GM18505 (cell line): ENCODE results near the gene SENP6.

Source experiments
- ATAC-seq: cut with Tn5 transposase; IDR thresholded peaks from one replicate; pipeline ENCODE4 v1.9.1; 2021; ENCODE audit not compliant: unreplicated experiment
- POLR2A ChIP-seq: IDR thresholded peaks from 4 replicates; pipeline ENCODE4 v1.6.1; 2011; ENCODE audit warnings: borderline replicate concordance; ENCODE audit not compliant: insufficient read depth, insufficient read length; ENCODE audit errors: extremely low read depth

The SENP6 gene

DNA sequence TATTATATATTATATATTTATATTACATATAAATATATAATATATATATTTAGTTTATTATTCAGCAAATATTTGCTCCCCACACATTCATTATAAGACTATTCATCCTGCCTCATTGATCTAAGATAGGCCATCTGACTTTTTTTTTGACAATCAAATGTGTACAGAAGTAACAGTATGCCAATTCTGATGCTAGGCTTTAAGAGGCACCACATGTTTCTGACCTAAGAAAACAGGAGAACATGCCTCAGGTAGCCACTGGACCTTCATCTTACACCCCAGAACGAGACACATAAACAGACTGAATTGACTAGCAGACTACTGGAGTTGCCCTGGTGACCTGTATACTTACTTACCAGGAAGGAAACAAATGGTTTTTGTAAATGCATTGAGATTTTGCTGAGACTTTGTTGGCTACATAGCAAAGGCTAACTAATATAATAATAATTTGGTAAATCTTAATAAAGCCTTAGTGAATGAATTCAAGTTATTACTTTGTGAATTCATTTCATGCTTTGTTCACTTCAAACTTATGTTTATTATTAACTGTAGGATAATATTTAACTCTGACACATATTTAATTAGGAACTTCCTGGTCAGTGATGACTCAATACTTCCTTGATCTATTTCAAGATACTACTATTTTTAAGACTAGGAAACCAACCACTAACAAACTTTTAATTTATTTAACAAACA is 134.0 kb downstream of the SENP6 start:
- ATAC-seq, result peak; percentile 87
- TF ChIP-seq POLR2A, result no peak

DNA sequence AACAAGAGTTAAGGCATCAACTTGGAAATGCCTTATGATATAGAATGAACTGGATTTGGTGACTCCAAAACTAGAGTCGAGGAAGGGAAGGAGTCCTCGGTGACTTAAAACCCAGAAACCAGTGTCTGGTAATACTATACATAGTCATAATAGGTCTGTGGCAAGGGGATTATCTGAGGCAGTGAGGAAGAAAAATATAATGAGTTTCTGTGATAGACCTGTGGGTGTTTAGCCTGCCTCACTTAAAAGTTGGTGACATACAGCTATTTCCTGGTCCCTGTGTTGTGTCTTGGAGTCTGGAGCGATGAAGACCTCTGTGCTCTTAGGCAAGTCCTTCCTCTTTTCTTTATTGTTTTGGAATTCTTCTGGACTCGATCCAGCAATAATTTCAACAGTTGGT is 142.3 kb downstream of the SENP6 start:
- no peak for ATAC-seq
- no peak for TF ChIP-seq POLR2A

DNA sequence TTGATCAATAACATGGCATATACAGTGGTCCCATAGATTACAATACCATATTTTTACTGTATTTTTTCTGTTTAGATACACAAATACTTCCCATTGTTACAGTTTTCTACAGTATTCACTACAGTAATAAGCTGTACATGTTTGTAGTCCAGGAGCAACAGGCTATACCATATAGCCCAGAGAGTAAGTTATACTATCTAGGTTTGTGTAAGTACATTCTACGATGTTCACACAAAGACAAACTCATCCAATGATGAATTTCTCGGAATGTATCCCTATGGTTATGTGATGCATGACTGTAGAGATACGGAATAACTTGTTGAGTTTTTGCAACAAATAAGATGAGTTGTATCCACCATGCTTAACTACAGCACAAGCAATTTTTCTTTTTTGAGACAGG is 143.7 kb downstream of the SENP6 start:
- ATAC-seq, result no peak
- no peak for TF ChIP-seq POLR2A

DNA sequence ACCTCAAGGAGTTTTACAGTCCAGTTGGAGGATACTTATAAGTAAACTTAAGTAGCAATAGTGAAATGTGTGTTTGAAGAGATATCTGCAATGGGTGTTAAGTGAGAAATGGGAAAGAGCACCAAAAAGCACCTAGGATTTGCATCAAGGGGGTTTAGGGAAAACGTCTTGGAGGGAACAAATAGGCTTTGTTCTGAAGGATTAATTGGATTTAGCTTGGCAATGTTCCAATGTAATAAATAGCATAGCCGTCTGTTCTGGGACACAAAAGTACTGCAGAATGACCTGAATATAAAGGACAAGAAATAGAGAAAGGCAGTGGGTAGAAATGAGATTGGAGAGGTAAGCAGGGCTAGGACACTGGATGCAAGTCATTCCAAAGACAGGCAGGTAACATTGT is 144.5 kb downstream of the SENP6 start:
- TF ChIP-seq POLR2A, result no peak
- no peak for ATAC-seq

DNA sequence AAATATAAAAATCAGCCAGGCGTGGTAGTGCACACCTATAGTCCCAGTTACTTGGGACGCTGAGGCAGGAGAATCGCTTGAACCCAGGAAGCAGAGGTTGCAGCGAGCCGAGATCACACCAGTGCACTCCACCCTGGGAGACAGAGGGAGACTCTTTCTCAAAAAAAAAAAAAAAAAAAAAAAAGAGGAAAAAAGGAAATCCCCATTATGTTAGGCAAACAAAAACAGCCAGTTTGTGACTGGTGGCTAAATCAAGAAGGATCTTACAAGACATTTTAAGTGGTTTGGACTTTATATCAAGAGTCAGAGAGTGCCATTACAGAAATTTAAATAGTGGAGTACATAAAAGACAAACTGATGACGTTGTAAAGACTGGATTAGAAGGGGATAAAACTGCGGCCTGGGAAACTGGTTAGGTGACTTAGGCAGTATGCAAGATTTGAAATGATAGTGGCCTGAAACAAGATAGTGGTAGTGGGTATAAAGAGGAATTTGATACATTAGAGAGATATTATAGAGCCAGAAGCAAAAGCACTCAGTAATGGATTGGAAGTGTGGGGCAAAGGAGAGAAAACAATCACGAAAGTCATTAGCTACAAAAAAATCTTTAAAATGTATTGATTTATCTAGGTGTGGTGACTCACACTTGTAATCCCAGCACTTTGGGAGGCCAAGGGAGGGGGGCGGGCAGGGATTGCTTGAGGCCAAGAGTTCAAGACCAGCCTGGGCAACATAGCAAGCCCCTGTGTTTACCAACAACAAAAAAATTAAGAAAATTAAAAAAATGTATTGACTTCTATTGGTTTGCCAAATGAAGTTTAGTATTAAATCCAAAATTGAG is 145.7 kb downstream of the SENP6 start:
- no peak for ATAC-seq
- no peak for TF ChIP-seq POLR2A

DNA sequence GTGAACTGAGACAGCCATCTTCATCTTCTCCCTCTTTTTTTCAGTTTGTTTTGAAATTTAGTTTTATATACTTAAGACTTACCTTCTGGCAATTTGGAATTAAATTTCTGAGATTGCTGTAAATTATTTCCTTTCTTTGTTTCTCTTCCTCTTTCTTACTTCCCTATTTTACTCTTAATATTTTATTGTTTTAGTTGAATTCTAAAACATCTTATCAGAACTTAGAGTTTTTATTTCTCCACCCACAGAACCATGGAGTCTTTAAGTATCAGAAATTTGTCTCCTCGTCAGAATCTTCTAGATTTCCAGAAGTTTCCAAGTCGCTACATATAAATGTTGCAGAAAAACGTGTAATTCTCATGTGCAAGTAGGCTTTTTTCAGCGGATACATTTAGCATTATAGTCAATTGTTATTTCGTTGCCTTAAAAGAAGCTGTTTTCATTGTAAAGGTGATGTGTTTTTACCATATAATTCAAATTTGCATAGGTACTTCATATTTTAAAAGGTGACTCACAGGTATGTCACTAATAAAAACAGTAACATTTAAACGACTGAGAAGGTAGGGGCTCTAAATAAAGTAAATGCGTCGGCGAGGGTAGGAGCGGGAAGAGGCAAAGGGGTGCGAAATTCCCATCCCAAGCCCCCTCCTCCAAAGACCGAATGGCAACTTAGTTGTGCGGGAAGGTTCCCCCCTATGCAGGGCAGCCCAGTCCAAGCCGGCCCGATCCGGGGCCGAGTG is 146.5 kb downstream of the SENP6 start:
- ATAC-seq, result peak; percentile 5
- no peak for TF ChIP-seq POLR2A

DNA sequence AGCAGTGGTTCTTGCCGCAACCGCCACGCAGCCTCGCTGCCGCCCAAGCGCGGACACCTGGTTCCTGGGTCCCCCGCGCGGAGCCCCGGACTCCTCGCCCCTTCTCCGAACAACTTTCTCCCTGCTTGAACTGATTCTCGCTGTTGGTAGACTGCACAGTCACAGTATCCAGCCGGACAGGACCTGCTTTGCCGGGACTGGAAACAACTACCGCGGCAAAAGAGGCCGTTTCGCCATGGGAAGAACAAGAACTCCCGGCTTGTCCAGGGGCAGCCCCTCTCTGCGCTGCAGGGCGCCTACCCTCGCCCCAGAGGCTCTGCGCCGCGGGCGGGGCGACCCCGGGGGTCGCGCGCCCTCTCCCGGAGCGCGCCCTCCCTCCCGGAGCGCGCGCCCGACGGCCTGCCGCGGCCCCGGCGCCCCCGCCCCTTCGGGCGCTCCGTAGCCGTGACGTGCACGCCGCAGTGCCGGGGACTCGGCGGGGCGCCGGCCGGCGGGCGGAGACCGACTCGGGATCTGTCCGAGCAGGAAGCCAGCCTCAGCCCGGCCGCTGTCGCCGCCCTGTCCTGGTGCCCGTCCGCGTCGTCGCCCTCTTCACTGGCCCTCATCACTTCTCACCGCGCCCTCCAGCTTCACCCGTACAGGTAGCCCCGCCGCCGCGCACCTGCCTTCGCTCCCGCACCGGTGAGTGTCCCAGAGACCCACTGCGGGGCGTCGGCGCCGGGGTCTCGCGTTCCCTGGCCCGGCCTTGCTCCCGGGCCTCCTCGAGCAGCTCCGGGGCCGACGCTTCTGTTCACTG is 147.3 kb downstream of the SENP6 start, which contains the start of gene MYO6:
Gene MYO6, plus strand, starts transcription at position 497 of the 796 bp plus-strand sequence. CDS start 68,309 bp downstream, outside the sequence.
- peak; percentile 71 for TF ChIP-seq POLR2A
- peak; percentile 80 for ATAC-seq

DNA sequence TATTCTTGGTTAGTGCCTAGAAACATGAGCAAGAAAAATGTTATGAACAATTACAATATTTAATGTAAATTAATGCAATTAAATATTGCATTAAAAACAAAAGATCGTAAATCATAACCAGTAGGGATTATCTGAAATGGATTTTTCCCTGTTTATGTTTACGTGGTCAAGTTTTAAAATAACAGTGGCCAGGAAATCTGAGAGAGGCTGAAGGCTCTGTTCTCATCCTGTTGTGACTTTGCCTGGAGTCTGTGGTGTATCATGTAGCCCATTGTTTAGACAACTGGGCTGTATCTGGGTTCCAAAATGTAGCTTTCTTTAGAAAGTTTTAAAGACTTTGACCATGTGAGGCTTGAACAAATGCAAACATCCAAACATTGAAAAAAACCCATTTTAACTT is 149.8 kb downstream of the SENP6 start:
- no peak for ATAC-seq
- no peak for TF ChIP-seq POLR2A

DNA sequence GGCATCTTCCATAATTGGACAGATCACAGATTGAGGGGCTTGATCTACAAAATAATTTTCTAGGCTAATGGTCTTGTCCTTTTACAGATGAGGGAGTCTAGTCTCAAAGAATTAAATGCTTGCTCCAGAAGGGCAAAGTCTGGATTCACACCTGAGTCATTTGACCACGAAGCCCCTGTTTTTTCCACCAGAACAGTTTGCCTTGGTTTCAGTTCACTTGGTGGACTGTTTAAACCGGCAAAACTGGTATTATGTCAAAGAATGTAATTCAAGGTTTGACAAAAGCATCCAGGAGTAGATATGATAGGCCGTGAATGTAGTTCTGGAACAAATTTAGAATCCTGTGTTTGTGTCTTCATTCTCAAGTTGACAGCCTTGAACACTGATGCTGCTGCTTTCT is 150.7 kb downstream of the SENP6 start:
- ATAC-seq, result no peak
- TF ChIP-seq POLR2A, result no peak

DNA sequence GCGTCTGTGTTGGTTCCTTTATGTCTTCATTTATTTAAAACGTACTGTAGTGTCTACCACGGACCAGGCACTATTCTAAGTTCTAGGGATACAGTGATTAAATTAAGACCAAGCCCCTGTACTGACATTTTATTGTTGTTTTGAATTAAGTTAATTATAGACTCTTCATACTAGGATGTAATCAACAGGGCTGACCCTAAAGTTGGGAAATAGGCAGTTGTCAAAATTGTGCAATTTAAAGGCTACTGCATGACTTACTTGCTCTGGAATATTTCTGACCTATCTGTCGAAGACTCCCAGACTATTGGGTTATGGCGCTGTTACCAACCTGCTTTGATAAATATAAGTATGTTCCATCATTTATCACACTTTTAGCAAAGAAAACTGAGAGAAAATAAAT is 154.0 kb downstream of the SENP6 start:
- no peak for TF ChIP-seq POLR2A
- no peak for ATAC-seq

DNA sequence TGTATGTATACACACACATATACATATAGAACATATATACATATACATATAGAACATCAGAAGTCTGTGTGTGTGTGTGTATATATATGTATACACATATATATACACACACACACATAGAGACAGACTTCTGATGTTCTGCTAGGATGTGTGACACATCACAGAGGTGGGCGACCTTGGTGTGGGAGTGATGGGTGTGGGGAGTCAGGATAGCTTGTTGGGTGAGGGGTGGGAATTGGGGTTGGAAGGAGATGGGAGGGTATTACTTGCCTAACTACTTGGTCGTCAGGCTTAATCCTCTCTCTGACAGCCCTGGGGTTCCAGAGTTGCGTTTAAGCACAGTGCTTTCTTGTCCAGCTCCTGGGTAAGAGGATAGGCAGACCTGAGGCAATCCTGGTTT is 155.6 kb downstream of the SENP6 start:
- no peak for ATAC-seq
- TF ChIP-seq POLR2A, result no peak

DNA sequence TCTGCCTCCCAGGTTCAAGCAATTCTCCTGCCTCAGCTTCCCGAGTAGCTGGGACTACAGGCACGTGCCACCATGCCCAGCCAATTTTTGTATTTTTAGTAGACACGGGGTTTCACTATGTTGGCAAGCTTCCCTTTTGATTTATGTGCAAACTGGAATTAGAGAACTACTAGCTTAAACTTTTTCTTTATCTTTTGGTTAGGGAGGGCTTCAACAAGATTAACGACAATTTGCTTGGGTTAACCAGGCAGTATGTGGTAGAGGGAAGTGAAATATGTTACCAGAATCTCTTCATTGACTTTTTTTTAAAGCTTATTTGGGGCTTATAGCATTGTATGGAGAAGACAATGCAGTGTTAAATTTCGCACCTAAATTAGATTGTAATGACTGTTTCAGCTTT is 156.4 kb downstream of the SENP6 start:
- ATAC-seq, result no peak

DNA sequence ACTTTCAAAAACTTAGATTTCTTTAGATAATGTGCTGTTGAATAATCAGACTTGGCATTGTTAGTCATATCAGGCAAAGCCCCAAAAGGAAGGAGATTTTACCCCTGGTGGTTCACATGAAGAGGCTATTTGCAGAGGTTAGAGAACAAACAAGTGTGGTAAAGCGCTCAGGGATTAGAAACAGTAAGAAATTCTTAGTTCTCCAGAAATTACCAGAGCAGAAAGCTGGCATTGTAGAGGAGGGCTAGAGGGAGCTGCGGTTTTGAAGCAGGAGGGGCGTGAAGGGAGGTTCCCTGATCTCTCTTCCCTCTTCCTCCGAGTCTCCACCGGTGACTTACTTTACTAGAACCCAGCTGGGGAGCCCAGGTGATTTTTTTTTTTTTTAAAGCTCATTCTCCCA is 157.5 kb downstream of the SENP6 start:
- no peak for ATAC-seq
- TF ChIP-seq POLR2A, result no peak

More for the DNA sequence above, 156.4 kb downstream of the SENP6 start:
- TF ChIP-seq POLR2A, result no peak
